Measurements from ENCODE around the gene LTB4R2.

Gene LTB4R2

GRCh38 chr14:24269910-24270536 lies 39.9 kb upstream of the LTB4R2 start:
- in situ Hi-C loops (cut with MboI; ENCODE audit: low sequenced_read_pairs, unreplicated experiment) = no loop called here
- no peak for TF ChIP-seq CTCF (IDR thresholded peaks at IDR 0.05; ENCODE audit: borderline replicate concordance, control extremely low read depth, extremely low read depth, insufficient read depth, missing control alignments)
- no peak for DNase-seq (ENCODE audit: low spot score)

- no peak for DNase-seq (ENCODE audit: low spot score)
- TF ChIP-seq CTCF (IDR thresholded peaks at IDR 0.05; ENCODE audit: borderline replicate concordance, control extremely low read depth, extremely low read depth, insufficient read depth, missing control alignments) = no peak
- in situ Hi-C loops (cut with MboI; ENCODE audit: low sequenced_read_pairs, unreplicated experiment) = no loop called here
These were observed 39.3 kb upstream of the LTB4R2 start for GRCh38 chr14:24270537-24271133.

GRCh38 chr14:24271134-24271833 lies 38.7 kb upstream of the LTB4R2 start, which contains the start of gene RABGGTA:
RABGGTA (minus strand) TSS chr14:24271597; CDS start chr14:24271115, 482 bp downstream.
- DNase-seq (ENCODE audit: low spot score) = peak; percentile 96
- in situ Hi-C loops (cut with MboI; ENCODE audit: low sequenced_read_pairs, unreplicated experiment) = no loop called here
- peak; percentile 93 for TF ChIP-seq CTCF (IDR thresholded peaks at IDR 0.05; ENCODE audit: borderline replicate concordance, control extremely low read depth, extremely low read depth, insufficient read depth, missing control alignments)

GRCh38 chr14:24271834-24272263 lies 38.1 kb upstream of the LTB4R2 start:
- no peak for DNase-seq (ENCODE audit: low spot score)
- in situ Hi-C loops (cut with MboI; ENCODE audit: low sequenced_read_pairs, unreplicated experiment) = no loop called here
- no peak for TF ChIP-seq CTCF (IDR thresholded peaks at IDR 0.05; ENCODE audit: borderline replicate concordance, control extremely low read depth, extremely low read depth, insufficient read depth, missing control alignments)

GRCh38 chr14:24272467-24272866 lies 37.5 kb upstream of the LTB4R2 start:
- in situ Hi-C loops (cut with MboI; ENCODE audit: low sequenced_read_pairs, unreplicated experiment) = no loop called here
- no peak for DNase-seq (ENCODE audit: low spot score)
- no peak for TF ChIP-seq CTCF (IDR thresholded peaks at IDR 0.05; ENCODE audit: borderline replicate concordance, control extremely low read depth, extremely low read depth, insufficient read depth, missing control alignments)

GRCh38 chr14:24273422-24273998 lies 36.4 kb upstream of the LTB4R2 start:
- in situ Hi-C loops (cut with MboI; ENCODE audit: low sequenced_read_pairs, unreplicated experiment) = no loop called here
- no peak for DNase-seq (ENCODE audit: low spot score)
- TF ChIP-seq CTCF (IDR thresholded peaks at IDR 0.05; ENCODE audit: borderline replicate concordance, control extremely low read depth, extremely low read depth, insufficient read depth, missing control alignments) = peak; percentile 18

Measured in GM13976 (cell line).